K562 (cell line): ENCODE measurements around the gene LEMD1. TPM values are rescaled to one million over a fixed set of nuclear protein-coding genes. Genes with fewer than 3 reads are reported as not detected.

Source experiments
- ATAC-seq: fragments of 200-7000 bp; cut with Tn5 transposase; 3 replicates; pipeline ENCODE4 v1.9.1; 2020; ENCODE audit warnings: moderate library complexity
- BruUV-seq: library from RNA; stranded (reverse); fragments of 400-500 nt; replicated peaks from 2 replicates; lab custom pipeline; 2021; lab: Mats Ljungman, UMichigan
- CTCF ChIA-PET: fragments of 300-600 bp; formaldehyde crosslinking; extraction: SDS; loops from one replicate; lab custom pipeline; 2021; ENCODE audit warnings: low intra/inter-chr PET ratio; lab: Yijun Ruan, JAX
- POLR2A ChIA-PET: fragments of 300-600, 350-650 bp; sonication (Branson Sonifier 250); formaldehyde crosslinking; extraction: SDS; loops from one replicate; lab custom pipeline; 2021; ENCODE audit warnings: antibody characterized with exemption, inconsistent platforms; lab: Yijun Ruan, JAX
- DNase-seq, 4 experiments: peaks; one replicate each; pipeline versions ENCODE4 v3.0.0 to v3.0.0-alpha.2; 2011 to 2018; ENCODE audit warnings: low spot score in 3 of 4, mixed read lengths in 3 of 4; ENCODE audit errors: extremely low read depth in 1 of 4
- FAIRE-seq: peaks from 2 replicates; lab custom pipeline; 2011; peaks lifted over from hg19 to GRCh38; lab: Jason Lieb, UNC
- H2AFZ ChIP-seq: 2 replicates; pipeline ENCODE4 v1.6.0; 2011; ENCODE audit warnings: low read depth, low read length, control low read depth, inconsistent platforms
- H3K27ac ChIP-seq: fragments of 200-600 bp; 3 replicates; pipeline ENCODE4 v1.8.0; 2011; ENCODE audit warnings: low read depth, mild to moderate bottlenecking, control low read depth, inconsistent platforms, low read length, moderate library complexity, mixed read lengths; ENCODE audit errors: extremely low read depth
- H3K27me3 ChIP-seq, 2 experiments: fragments of 300-600 bp in 1 of 2; 2 replicates in 1 of 2; 3 replicates in 1 of 2; pipeline versions ENCODE4 v1.6.0 to v1.8.0; 2011; ENCODE audit warnings: inconsistent platforms in 2 of 2, low read length in 2 of 2, mild to moderate bottlenecking in 1 of 2, mixed read lengths in 1 of 2, moderate library complexity in 1 of 2; ENCODE audit not compliant: control insufficient read depth in 2 of 2, insufficient read depth in 2 of 2
- H3K36me3 ChIP-seq: fragments of 300-600 bp; 3 replicates; pipeline ENCODE4 v1.8.0; 2011; ENCODE audit warnings: mild to moderate bottlenecking, low read length, inconsistent platforms; ENCODE audit not compliant: control insufficient read depth, insufficient read depth
- H3K4me1 ChIP-seq, 2 experiments: fragments of 200-600 bp in 1 of 2; replicated peaks in 1 of 2; 2 replicates in 1 of 2; 3 replicates in 1 of 2; pipeline versions ENCODE4 v1.5.1 to v1.8.0; 2011; ENCODE audit warnings: inconsistent platforms in 2 of 2, low read length in 2 of 2, mild to moderate bottlenecking in 1 of 2, mixed read lengths in 1 of 2, moderate library complexity in 1 of 2; ENCODE audit not compliant: control insufficient read depth in 2 of 2, insufficient read depth in 2 of 2
- H3K4me2 ChIP-seq: 2 replicates; pipeline ENCODE4 v1.6.1; 2011; ENCODE audit warnings: low read length, control low read depth, inconsistent platforms, mixed read lengths; ENCODE audit not compliant: insufficient read depth
- H3K4me3 ChIP-seq: fragments of 200-600 bp; sonication (generic), shearing (Covaris generic); 2 replicates; pipeline ENCODE4 v1.5.1; 2016; ENCODE audit warnings: control low read depth, inconsistent platforms
- H3K79me2 ChIP-seq: fragments of 200-600 bp; 3 replicates; pipeline ENCODE4 v1.8.0; 2011; ENCODE audit warnings: low read length, inconsistent platforms; ENCODE audit not compliant: control insufficient read depth, insufficient read depth
- H3K9ac ChIP-seq, 2 experiments: 2 replicates each; pipeline versions ENCODE4 v1.6.0 to v1.6.1; 2011; ENCODE audit warnings: low read depth in 2 of 2, low read length in 2 of 2, control low read depth in 1 of 2, inconsistent platforms in 1 of 2, mild to moderate bottlenecking in 1 of 2, mixed read lengths in 1 of 2; ENCODE audit not compliant: insufficient read depth in 1 of 2
- H3K9me1 ChIP-seq: one replicate; pipeline ENCODE4 v1.6.0; 2011; ENCODE audit warnings: inconsistent platforms, mild to moderate bottlenecking, low read length, moderate library complexity; ENCODE audit not compliant: control insufficient read depth, insufficient read depth
- H3K9me3 ChIP-seq: replicated peaks from 2 replicates; pipeline ENCODE4 v1.5.1; 2011; ENCODE audit warnings: low read depth, low read length, inconsistent platforms; ENCODE audit not compliant: control insufficient read depth, insufficient read depth
- H4K20me1 ChIP-seq: replicated peaks from 2 replicates; pipeline ENCODE4 v1.6.1; 2011; ENCODE audit warnings: low read length, inconsistent platforms, mixed read lengths; ENCODE audit not compliant: control insufficient read depth, insufficient read depth
- E2F5 ChIP-seq: sonication (generic); formaldehyde crosslinking; IDR thresholded peaks from 2 replicates; pipeline ENCODE4 v1.8.0; 2022; ENCODE audit warnings: mild to moderate bottlenecking, missing genetic modification reagents
- FIP1L1 ChIP-seq: fragments of 200-400 bp; formaldehyde crosslinking; IDR thresholded peaks from 2 replicates; pipeline ENCODE4 v1.6.1; 2018; ENCODE audit warnings: mild to moderate bottlenecking, low read depth, low read length; ENCODE audit not compliant: poor library complexity, severe bottlenecking
- HNRNPK ChIP-seq: fragments of 200-400 bp; formaldehyde crosslinking; IDR thresholded peaks from one replicate; pipeline ENCODE4 v1.6.1; 2018; ENCODE audit warnings: mild to moderate bottlenecking, low read depth, low read length; ENCODE audit not compliant: poor library complexity, severe bottlenecking
- IFI16 ChIP-seq: fragments of 250-450 bp; sonication (Bioruptor Pico); IDR thresholded peaks from 2 replicates; pipeline ENCODE4 v2.1.2; 2022; ENCODE audit warnings: mild to moderate bottlenecking, inconsistent platforms
- IRF2 ChIP-seq: sonication (generic); formaldehyde crosslinking; IDR thresholded peaks from 2 replicates; pipeline ENCODE4 v1.8.1; 2022; ENCODE audit warnings: mild to moderate bottlenecking, missing genetic modification reagents
- KLF13 ChIP-seq: fragments of 450-650 bp; IDR thresholded peaks from 2 replicates; pipeline ENCODE4 v1.6.1; 2016; ENCODE audit warnings: missing genetic modification characterization, low read depth, mild to moderate bottlenecking, missing compliant biosample characterization, moderate library complexity, borderline replicate concordance
- MLLT1 ChIP-seq, 2 experiments: fragments of 450-650 bp; IDR thresholded peaks; 2 replicates each; pipeline ENCODE4 v1.6.1; 2016
- NCOA1 ChIP-seq: fragments of 450-650 bp; IDR thresholded peaks from 2 replicates; pipeline ENCODE4 v1.6.1; 2016; ENCODE audit warnings: low read depth
- PATZ1 ChIP-seq: fragments of 250-450 bp; sonication (Bioruptor Pico); IDR thresholded peaks from 2 replicates; pipeline ENCODE4 v1.5.0; 2020; ENCODE audit warnings: mild to moderate bottlenecking, borderline replicate concordance
- RCOR1 ChIP-seq, 2 experiments: IDR thresholded peaks; 2 replicates each; pipeline ENCODE4 v1.6.1; 2012; ENCODE audit warnings: low read depth in 2 of 2, low read length in 2 of 2, borderline replicate concordance in 1 of 2, improper control_type of control experiment in 1 of 2
- SP2 ChIP-seq: IDR thresholded peaks from 2 replicates; pipeline ENCODE4 v1.6.1; 2011; ENCODE audit warnings: mild to moderate bottlenecking, low read depth, low read length, moderate library complexity; ENCODE audit not compliant: poor library complexity, severe bottlenecking; ENCODE audit errors: extremely low read depth
- TCF3 ChIP-seq: sonication (generic); formaldehyde crosslinking; IDR thresholded peaks from 2 replicates; pipeline ENCODE4 v1.4.0; 2020; ENCODE audit warnings: mild to moderate bottlenecking, missing genetic modification reagents
- TRIM24 ChIP-seq, 2 experiments: fragments of 450-650 bp; IDR thresholded peaks; 2 replicates each; pipeline ENCODE4 v1.6.1; 2016
- ZNF75A ChIP-seq: fragments of 450-650 bp; formaldehyde crosslinking; IDR thresholded peaks from 2 replicates; pipeline ENCODE4 v1.4.0; 2020; ENCODE audit warnings: mild to moderate bottlenecking
- WGBS: fragments of 100-300 bp; shearing (Covaris generic); methylation state at CpG from one replicate; pipeline ENCODE4 v1.1.6; 2016; ENCODE audit warnings: low coverage, mixed read lengths; ENCODE audit not compliant: insufficient coverage; ENCODE audit errors: missing lambda C conversion rate; 5-methylcytosine and 5-hydroxymethylcytosine counted together
- in situ Hi-C: fragments of 300-500 bp; cut with MboI; formaldehyde crosslinking; loops from 4 replicates; pipeline ENCODE4 v1.15.0; 2018; ENCODE audit warnings: inconsistent platforms, mixed read lengths
- intact Hi-C: fragments of 100-400 bp; cut with micrococcal nuclease; formaldehyde crosslinking; loops from 2 replicates; pipeline ENCODE4 v1.14.2; 2022
- polyA plus RNA-seq, 8 experiments: library from polyadenylated mRNA; depleted of rRNA in 4 of 8; stranded (reverse) in 5 of 8; unstranded in 3 of 8; fragments of >200 nt; fragmentation: Nextera tagmentation in 2 of 8; fragmentation: Illumina TruSeq in 1 of 8; extraction: Ambion mirVana in 2 of 8; extraction: Trizol in 1 of 8; gene quantifications; 2 replicates each; pipeline versions ENCODE4 v1.2.1 to v1.2.3, GENCODE V29; 2011 to 2014; ENCODE audit warnings: inconsistent platforms in 1 of 8, missing spikeins in 1 of 8
- total RNA-seq, 7 experiments: library from RNA; depleted of rRNA in 6 of 7; stranded (reverse); fragments of >200 nt in 6 of 7; fragmentation: Illumina TruSeq in 2 of 7; extraction: Trizol in 2 of 7; gene quantifications; 2 replicates each; pipeline versions ENCODE4 v1.2.1 to v1.2.3, GENCODE V29; 2011 to 2021; ENCODE audit warnings: low replicate concordance in 1 of 7
- TF ChIP-seq, protein P1 (sequence below): sonication (generic); formaldehyde crosslinking; IDR thresholded peaks from 2 replicates; pipeline ENCODE4 v1.8.0; 2022; ENCODE audit warnings: missing genetic modification reagents, mild to moderate bottlenecking, moderate library complexity, borderline replicate concordance

The LEMD1 gene
- total and polyA plus RNA-seq, 9 of the 15 experiments (the other 6 are each of a cell fraction or from before 2014, with no cell fraction given) = 0.11 to 2.4 (median 0.57) TPM; not detected in 1

DNA sequence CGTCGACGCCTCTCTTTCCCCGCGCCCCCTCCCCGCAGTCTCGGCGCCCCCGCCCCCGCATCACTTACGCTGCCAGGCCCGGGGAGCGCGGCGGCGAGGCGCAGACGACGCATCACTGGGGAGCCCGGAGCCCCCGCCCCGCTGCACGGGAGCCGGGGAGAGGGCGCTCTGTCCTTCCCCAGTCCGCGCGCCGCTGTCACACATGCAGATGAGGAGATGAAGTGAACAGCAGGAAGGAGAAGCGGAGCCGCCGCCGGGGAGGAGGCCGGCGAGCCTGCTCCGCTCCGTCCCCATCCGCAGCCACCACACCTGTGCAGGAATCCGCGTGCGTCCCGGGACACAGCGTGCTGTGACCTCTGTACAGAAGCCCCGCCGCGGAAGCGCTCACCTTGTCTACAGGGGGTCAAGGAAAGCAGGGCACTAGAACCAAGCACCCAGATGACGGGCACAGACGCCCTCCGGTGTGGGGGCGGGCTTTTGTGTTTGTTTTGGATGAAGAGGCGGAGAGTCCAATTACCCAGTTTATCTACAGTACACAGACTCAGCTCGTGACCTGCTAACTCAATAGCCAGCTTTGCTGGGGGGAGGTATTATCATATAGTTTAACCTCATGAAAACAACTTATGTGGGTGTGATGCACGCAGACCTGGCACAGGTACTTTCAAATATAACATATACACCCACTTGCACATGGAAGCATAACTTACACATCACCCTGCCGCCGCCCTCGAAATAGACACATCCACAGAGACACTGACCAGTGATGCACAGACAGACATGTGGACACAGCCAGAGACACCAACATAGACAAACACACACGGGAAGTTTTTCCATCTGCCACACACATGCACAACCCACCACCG, 77.6 kb downstream of the LEMD1 start:
- peaks cover 42 to 70% of the 10 kb centered on the region in 2 experiments for H3K27me3 ChIP-seq
- in situ Hi-C loops (no loop called here), intact Hi-C loops (no loop called here)
- H3K4me3 ChIP-seq = peak overlapping the region; percentile 15; the same call in 1 of the 2 replicates
- DNase-seq (peak; percentile 59 to 74 (median 67)), FAIRE-seq (peak; percentile 73), ATAC-seq (peak; percentile 81)
- no peaks in the 10 kb centered on the region for H3K9me1 ChIP-seq
- peaks cover 11 to 19% of the 10 kb centered on the region in 2 experiments for H3K4me1 ChIP-seq
- under 1% methylated on average over 40 of the region's 59 CpGs for WGBS
- 0 out of 2 replicates have a peak overlapping the region, but pooled peaks have one; percentile 46 for H2AFZ ChIP-seq
- H3K79me2 ChIP-seq = no peaks in the 10 kb centered on the region
- H3K9me3 ChIP-seq = no peaks in the 10 kb centered on the region
- POLR2A ChIA-PET = no interaction called here
- no TSS peak for BruUV-seq
- peak overlapping the region; percentile 52 for H3K4me2 ChIP-seq
- peaks cover 27% of the 10 kb centered on the region; the same call in 1 of the 2 replicates for H4K20me1 ChIP-seq
- no peaks in the 10 kb centered on the region for H3K36me3 ChIP-seq
- H3K27ac ChIP-seq = no peak overlapping the region
- CTCF ChIA-PET = interaction anchor here (0.7 kb wide), 1 partner anchor 8 kb away, joined by 3 read pairs; no protein-coding TSS in a partner anchor
- H3K9ac ChIP-seq = peak overlapping the region in 1 of 2 experiments; percentile 53; a peak in 1 of 4 replicates
- TF ChIP-seq, protein P1, sequence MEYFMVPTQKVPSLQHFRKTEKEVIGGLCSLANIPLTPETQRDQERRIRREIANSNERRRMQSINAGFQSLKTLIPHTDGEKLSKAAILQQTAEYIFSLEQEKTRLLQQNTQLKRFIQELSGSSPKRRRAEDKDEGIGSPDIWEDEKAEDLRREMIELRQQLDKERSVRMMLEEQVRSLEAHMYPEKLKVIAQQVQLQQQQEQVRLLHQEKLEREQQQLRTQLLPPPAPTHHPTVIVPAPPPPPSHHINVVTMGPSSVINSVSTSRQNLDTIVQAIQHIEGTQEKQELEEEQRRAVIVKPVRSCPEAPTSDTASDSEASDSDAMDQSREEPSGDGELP (CRISPR knock-in tag) = no peak
- TF ChIP-seq FIP1L1 = no peak
- TF ChIP-seq IRF2 (CRISPR knock-in tag) = no peak
- no peak for TF ChIP-seq NCOA1
- TF ChIP-seq TRIM24 (IDR thresholded peaks at IDR 0.05) = peak in 1 of 2 experiments; percentile 40; a peak in 1 of 4 replicates
- TF ChIP-seq ZNF75A (CRISPR knock-in tag) = no peak
- no peak for TF ChIP-seq MLLT1 (IDR thresholded peaks at IDR 0.05)
- TF ChIP-seq HNRNPK = no peak
- 0 out of 4 replicates have a peak, but pooled peaks of 1 of the 2 experiments have one; percentile 7 for TF ChIP-seq RCOR1 (IDR thresholded peaks at IDR 0.05; ENCODE audit: borderline replicate concordance in 1 of 2, low read depth in 2 of 2, low read length in 2 of 2)
- no peak for TF ChIP-seq SP2
- TF ChIP-seq TCF3 (CRISPR knock-in tag) = peak; percentile 86
- TF ChIP-seq KLF13 (tag) = no peak
- 0 out of 2 replicates have a peak, but pooled peaks have one; percentile 58 for TF ChIP-seq E2F5 (CRISPR knock-in tag)
- no peak for TF ChIP-seq PATZ1
- no peak for TF ChIP-seq IFI16
